ENCODE results near the gene STXBP2.

- TF ChIP-seq, protein P1, sequence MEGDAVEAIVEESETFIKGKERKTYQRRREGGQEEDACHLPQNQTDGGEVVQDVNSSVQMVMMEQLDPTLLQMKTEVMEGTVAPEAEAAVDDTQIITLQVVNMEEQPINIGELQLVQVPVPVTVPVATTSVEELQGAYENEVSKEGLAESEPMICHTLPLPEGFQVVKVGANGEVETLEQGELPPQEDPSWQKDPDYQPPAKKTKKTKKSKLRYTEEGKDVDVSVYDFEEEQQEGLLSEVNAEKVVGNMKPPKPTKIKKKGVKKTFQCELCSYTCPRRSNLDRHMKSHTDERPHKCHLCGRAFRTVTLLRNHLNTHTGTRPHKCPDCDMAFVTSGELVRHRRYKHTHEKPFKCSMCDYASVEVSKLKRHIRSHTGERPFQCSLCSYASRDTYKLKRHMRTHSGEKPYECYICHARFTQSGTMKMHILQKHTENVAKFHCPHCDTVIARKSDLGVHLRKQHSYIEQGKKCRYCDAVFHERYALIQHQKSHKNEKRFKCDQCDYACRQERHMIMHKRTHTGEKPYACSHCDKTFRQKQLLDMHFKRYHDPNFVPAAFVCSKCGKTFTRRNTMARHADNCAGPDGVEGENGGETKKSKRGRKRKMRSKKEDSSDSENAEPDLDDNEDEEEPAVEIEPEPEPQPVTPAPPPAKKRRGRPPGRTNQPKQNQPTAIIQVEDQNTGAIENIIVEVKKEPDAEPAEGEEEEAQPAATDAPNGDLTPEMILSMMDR (IDR thresholded peaks at IDR 0.05): no peak
- no peak for TF ChIP-seq ZFX (IDR thresholded peaks at IDR 0.05; ENCODE audit: borderline replicate concordance)
Measured at GRCh38 chr19:7642295-7643030, 5.6 kb downstream of the STXBP2 start.

Data from 22Rv1 (cell line).